ENCODE measurements around the gene CNNM4. TPM values are rescaled to one million over a fixed set of nuclear protein-coding genes. Genes with fewer than 3 reads are reported as not detected.

CNNM4 gene
- total RNA-seq, 1 experiment from 2014 or later = 12.5 TPM

- intact Hi-C loops (cut with micrococcal nuclease) = no loop called here
- CTCF ChIA-PET = no interaction called here
- H3K9me3 ChIP-seq (ENCODE audit: low read length) = no peaks in the 10 kb centered on the region
- no peaks in the 10 kb centered on the region for H3K9me2 ChIP-seq (replicated peaks; ENCODE audit: low read length)
- no peaks in the 10 kb centered on the region for H3K27me3 ChIP-seq (ENCODE audit: low read length)
- H3F3A ChIP-seq (ENCODE audit: low read length, unreplicated experiment) = no peaks in the 10 kb centered on the region
- H2AFZ ChIP-seq (ENCODE audit: low read length) = no peak overlapping the region
- no peak overlapping the region for H3K4me3 ChIP-seq (ENCODE audit: low read length)
- H3K27ac ChIP-seq (ENCODE audit: low read length) = no peak overlapping the region
- H4K20me1 ChIP-seq (ENCODE audit: low read length) = no peaks in the 10 kb centered on the region
- TF ChIP-seq EZH2phosphoT487 (IDR thresholded peaks at IDR 0.05; ENCODE audit: borderline replicate concordance, low read length) (no peak), EZH2 (IDR thresholded peaks at IDR 0.05; ENCODE audit: low read length, unreplicated experiment) (no peak), CTCF (conservative IDR thresholded peaks at IDR 0.05; ENCODE audit: low read depth, low read length) (no peak)
- H3K9ac ChIP-seq (ENCODE audit: low read length) = no peak overlapping the region
- H3K4me1 ChIP-seq (ENCODE audit: insufficient read depth, low read length) = no peaks in the 10 kb centered on the region
- ATAC-seq (no peak), DNase-seq (no peak)
- no TSS peak for BruUV-seq (replicated peaks)
- H3K4me2 ChIP-seq (ENCODE audit: low read length) = no peak overlapping the region
- POLR2A ChIA-PET (ENCODE audit: unreplicated experiment) = no interaction called here
- H3K36me3 ChIP-seq (ENCODE audit: low read depth, low read length) = peaks cover 3% of the 10 kb centered on the region; the same call in 1 of the 2 replicates
- H3K79me2 ChIP-seq (ENCODE audit: low read length) = no peaks in the 10 kb centered on the region
These were observed 36.4 kb downstream of the CNNM4 start for GRCh38 chr2:96797066-96797625.

- Histone ChIP-seq H3K27me3 (ENCODE audit: low read length) (no peaks in the 10 kb centered on the region), H3K4me3 (ENCODE audit: low read length) (no peak overlapping the region), H3K27ac (ENCODE audit: low read length) (no peak overlapping the region), H3K9ac (ENCODE audit: low read length) (no peak overlapping the region), H4K20me1 (ENCODE audit: low read length) (no peaks in the 10 kb centered on the region), H3K36me3 (ENCODE audit: low read depth, low read length) (peaks cover 3% of the 10 kb centered on the region; the same call in 1 of the 2 replicates), H2AFZ (ENCODE audit: low read length) (no peak overlapping the region), H3K4me2 (ENCODE audit: low read length) (no peak overlapping the region), H3K4me1 (ENCODE audit: insufficient read depth, low read length) (no peaks in the 10 kb centered on the region), H3K9me3 (ENCODE audit: low read length) (no peaks in the 10 kb centered on the region), H3K79me2 (ENCODE audit: low read length) (no peaks in the 10 kb centered on the region), H3F3A (ENCODE audit: low read length, unreplicated experiment) (no peaks in the 10 kb centered on the region), H3K9me2 (replicated peaks; ENCODE audit: low read length) (no peaks in the 10 kb centered on the region)
- POLR2A ChIA-PET (ENCODE audit: unreplicated experiment) = no interaction called here
- TF ChIP-seq EZH2phosphoT487 (IDR thresholded peaks at IDR 0.05; ENCODE audit: borderline replicate concordance, low read length) (no peak), EZH2 (IDR thresholded peaks at IDR 0.05; ENCODE audit: low read length, unreplicated experiment) (no peak), CTCF (conservative IDR thresholded peaks at IDR 0.05; ENCODE audit: low read depth, low read length) (no peak)
- DNase-seq = no peak
- ATAC-seq = no peak
- no TSS peak for BruUV-seq (replicated peaks)
- intact Hi-C loops (cut with micrococcal nuclease) = no loop called here
- CTCF ChIA-PET = no interaction called here
These were observed 38.3 kb downstream of the CNNM4 start for GRCh38 chr2:96798733-96799622.

- no peaks in the 10 kb centered on the region for H3K9me3 ChIP-seq (ENCODE audit: low read length)
- no peak overlapping the region for H3K27ac ChIP-seq (ENCODE audit: low read length)
- ATAC-seq (no peak), DNase-seq (no peak)
- H3K9ac ChIP-seq (ENCODE audit: low read length) = no peak overlapping the region
- H3K36me3 ChIP-seq (ENCODE audit: low read depth, low read length) = peaks cover 3% of the 10 kb centered on the region; the same call in 1 of the 2 replicates
- intact Hi-C loops (cut with micrococcal nuclease) = no loop called here
- TF ChIP-seq EZH2phosphoT487 (IDR thresholded peaks at IDR 0.05; ENCODE audit: borderline replicate concordance, low read length) (no peak), CTCF (conservative IDR thresholded peaks at IDR 0.05; ENCODE audit: low read depth, low read length) (no peak), EZH2 (IDR thresholded peaks at IDR 0.05; ENCODE audit: low read length, unreplicated experiment) (no peak)
- no peak overlapping the region for H3K4me3 ChIP-seq (ENCODE audit: low read length)
- H3K79me2 ChIP-seq (ENCODE audit: low read length) = no peaks in the 10 kb centered on the region
- ChIA-PET CTCF (no interaction called here), POLR2A (ENCODE audit: unreplicated experiment) (no interaction called here)
- H3F3A ChIP-seq (ENCODE audit: low read length, unreplicated experiment) = no peaks in the 10 kb centered on the region
- no TSS peak for BruUV-seq (replicated peaks)
- H2AFZ ChIP-seq (ENCODE audit: low read length) = no peak overlapping the region
- H3K4me2 ChIP-seq (ENCODE audit: low read length) = no peak overlapping the region
- H3K9me2 ChIP-seq (replicated peaks; ENCODE audit: low read length) = no peaks in the 10 kb centered on the region
- H3K27me3 ChIP-seq (ENCODE audit: low read length) = no peaks in the 10 kb centered on the region
- H3K4me1 ChIP-seq (ENCODE audit: insufficient read depth, low read length) = no peaks in the 10 kb centered on the region
- H4K20me1 ChIP-seq (ENCODE audit: low read length) = no peaks in the 10 kb centered on the region
These were observed 38.9 kb downstream of the CNNM4 start for GRCh38 chr2:96799623-96799935.
